Measurements from ENCODE around the gene FADS2. TPM values are rescaled to one million over a fixed set of nuclear protein-coding genes. Genes with fewer than 3 reads are reported as not detected.
"Not testable (repeated sequence)": the region's sequence is repeated elsewhere in the genome, so short reads cannot be mapped to it uniquely, and the experiment has no call there.

FADS2 gene
- total RNA-seq, 2 donors from 2014 or later = 5.1 to 10.2 TPM

DNA sequence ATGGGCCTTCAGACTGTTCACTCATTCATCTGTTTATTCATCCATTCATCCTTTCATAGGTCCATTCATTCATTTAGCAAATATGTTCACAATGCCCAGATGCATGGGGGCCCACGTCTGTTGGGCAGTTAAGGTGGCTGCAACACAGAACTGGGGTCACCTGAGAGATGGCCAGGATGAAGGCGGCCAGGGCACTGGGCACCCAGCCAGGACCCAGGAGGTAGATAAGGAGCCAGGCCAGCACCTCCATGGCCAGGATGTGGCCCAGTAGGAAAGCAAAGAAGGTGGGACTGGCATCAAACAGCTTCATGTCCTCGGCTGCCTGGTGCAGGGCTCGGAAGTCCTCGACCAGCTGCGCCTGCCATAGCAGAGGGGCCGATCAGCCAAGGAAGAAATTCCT, 51.1 kb downstream of the FADS2 start:
- H3K9me3 ChIP-seq = no peaks in the 10 kb centered on the region
- H3K4me3 ChIP-seq = no peak overlapping the region
- TF ChIP-seq, protein P1, sequence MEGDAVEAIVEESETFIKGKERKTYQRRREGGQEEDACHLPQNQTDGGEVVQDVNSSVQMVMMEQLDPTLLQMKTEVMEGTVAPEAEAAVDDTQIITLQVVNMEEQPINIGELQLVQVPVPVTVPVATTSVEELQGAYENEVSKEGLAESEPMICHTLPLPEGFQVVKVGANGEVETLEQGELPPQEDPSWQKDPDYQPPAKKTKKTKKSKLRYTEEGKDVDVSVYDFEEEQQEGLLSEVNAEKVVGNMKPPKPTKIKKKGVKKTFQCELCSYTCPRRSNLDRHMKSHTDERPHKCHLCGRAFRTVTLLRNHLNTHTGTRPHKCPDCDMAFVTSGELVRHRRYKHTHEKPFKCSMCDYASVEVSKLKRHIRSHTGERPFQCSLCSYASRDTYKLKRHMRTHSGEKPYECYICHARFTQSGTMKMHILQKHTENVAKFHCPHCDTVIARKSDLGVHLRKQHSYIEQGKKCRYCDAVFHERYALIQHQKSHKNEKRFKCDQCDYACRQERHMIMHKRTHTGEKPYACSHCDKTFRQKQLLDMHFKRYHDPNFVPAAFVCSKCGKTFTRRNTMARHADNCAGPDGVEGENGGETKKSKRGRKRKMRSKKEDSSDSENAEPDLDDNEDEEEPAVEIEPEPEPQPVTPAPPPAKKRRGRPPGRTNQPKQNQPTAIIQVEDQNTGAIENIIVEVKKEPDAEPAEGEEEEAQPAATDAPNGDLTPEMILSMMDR (IDR thresholded peaks at IDR 0.05) = no peak
- H3K27ac ChIP-seq = no peak overlapping the region
- H3K36me3 ChIP-seq = peaks cover 50% of the 10 kb centered on the region
- peaks cover 0 to 21% of the 10 kb centered on the region in 2 donors for H3K4me1 ChIP-seq
- H3K27me3 ChIP-seq = no peaks in the 10 kb centered on the region
- DNase-seq (ENCODE audit: low spot score) = no peak

GRCh38 chr11:61880031-61880430, 51.9 kb downstream of the FADS2 start:
- Histone ChIP-seq H3K27ac (no peak overlapping the region), H3K27me3 (no peaks in the 10 kb centered on the region), H3K9me3 (no peaks in the 10 kb centered on the region), H3K4me1 (peaks cover 0 to 22% of the 10 kb centered on the region in 2 donors), H3K36me3 (peaks cover 50% of the 10 kb centered on the region), H3K4me3 (no peak overlapping the region)
- no peak for DNase-seq (ENCODE audit: low spot score)
- TF ChIP-seq, protein P1 (IDR thresholded peaks at IDR 0.05) = no peak

DNA sequence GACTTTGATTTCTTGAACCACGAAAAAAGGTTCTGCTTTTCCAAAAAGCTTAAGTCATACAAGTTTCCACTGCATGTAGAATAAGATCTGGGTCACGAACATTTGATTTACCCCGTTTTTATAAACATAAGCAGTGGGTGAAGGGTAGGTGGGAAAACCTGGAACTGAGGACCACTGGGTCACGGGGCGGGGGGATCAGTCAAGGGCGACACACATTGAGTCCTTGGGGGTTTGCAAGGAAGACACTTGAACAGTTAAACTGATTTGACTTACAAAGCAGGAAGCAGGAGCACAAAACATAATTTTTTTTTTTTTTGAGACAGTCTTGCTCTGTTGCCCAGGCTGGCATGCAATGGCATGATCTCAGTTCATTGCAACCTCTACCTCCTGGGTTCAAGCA, 52.4 kb downstream of the FADS2 start:
- Histone ChIP-seq H3K27ac (peak overlapping the region in 1 of 2 donors; percentile 16), H3K4me1 (peaks cover 0 to 26% of the 10 kb centered on the region in 2 donors), H3K27me3 (no peaks in the 10 kb centered on the region), H3K36me3 (peaks cover 49% of the 10 kb centered on the region), H3K4me3 (no peak overlapping the region), H3K9me3 (no peaks in the 10 kb centered on the region)
- no peak for DNase-seq (ENCODE audit: low spot score)
- TF ChIP-seq, protein P1 (IDR thresholded peaks at IDR 0.05) = no peak

DNA sequence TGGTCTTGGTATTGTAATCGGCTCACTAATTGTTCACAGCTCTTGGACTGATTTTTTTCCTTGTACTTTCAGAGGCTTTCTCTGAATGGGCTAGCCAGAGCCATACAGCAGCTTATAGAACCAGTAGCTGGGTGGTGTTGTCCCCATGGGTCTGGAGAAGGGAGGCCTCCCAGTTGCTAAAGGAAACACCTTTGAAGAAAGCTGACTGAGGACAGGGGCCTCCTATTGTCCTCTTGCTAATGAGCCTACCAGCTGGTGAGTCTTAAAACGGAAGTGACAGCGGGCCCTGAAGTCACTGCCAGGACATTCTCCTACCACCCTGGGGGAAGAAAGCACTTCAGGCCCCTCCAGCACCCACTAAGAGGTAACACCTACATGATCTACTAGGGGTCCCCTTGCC, 53.3 kb downstream of the FADS2 start:
- H3K4me1 ChIP-seq = peaks cover 0 to 35% of the 10 kb centered on the region in 2 donors
- no peak for DNase-seq (ENCODE audit: low spot score)
- H3K36me3 ChIP-seq = peaks cover 40% of the 10 kb centered on the region

DNA sequence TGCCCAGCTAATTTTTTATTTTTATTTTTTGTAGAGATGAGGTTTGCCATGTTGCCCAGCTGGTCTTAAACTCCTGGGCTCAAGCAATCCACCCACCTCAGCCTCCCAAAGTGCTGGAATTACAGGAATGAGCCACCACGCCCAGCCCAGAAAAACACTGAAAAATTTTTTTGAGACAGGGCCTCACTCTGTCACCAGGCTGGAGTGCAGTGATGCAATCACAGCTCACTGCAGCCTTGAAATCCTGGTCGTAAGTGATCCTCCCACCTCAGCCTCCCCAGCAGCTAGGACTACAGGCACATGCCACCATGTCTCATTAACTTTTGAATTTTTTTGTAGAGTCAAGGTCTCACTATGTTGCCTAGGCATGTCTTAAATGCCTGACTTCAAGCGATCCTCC, 54.2 kb downstream of the FADS2 start:
- not testable (repeated sequence) for H3K4me3 ChIP-seq; H3K27ac ChIP-seq; DNase-seq (ENCODE audit: low spot score); H3K27me3 ChIP-seq; H3K9me3 ChIP-seq
- peaks cover 0 to 42% of the 10 kb centered on the region in 2 donors for H3K4me1 ChIP-seq
- H3K36me3 ChIP-seq = peaks cover 31% of the 10 kb centered on the region

More for the DNA sequence above, 53.3 kb downstream of the FADS2 start:
- TF ChIP-seq, protein P1 (IDR thresholded peaks at IDR 0.05) = peak in 1 of 2 donors; percentile 24
- Histone ChIP-seq H3K27me3 (no peaks in the 10 kb centered on the region), H3K27ac (peak overlapping the region; percentile 49 to 54), H3K4me3 (no peak overlapping the region), H3K9me3 (no peaks in the 10 kb centered on the region)

DNA sequence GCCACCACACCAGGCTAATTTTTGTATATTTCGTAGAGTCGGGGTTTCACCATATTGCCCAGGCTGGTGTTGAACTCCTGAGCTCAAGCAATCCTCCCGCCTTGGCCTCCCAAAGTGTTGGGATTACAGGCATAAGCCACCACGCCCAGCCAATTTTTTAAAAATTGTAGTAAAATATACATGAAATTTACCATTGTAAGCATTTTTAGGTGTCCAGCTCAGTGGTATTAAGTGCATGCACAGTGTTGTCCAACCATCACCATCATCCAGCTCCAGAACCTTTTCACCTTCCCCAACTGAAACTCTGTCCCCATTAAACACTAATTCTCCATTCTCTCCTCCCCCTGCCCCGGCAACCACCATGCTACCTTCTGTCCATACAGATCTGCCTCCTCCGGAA, 54.8 kb downstream of the FADS2 start:
- no peaks in the 10 kb centered on the region for H3K27me3 ChIP-seq
- no peak for DNase-seq (ENCODE audit: low spot score)
- no peak overlapping the region for H3K27ac ChIP-seq
- no peak overlapping the region for H3K4me3 ChIP-seq
- peaks cover 26% of the 10 kb centered on the region for H3K36me3 ChIP-seq
- H3K9me3 ChIP-seq = no peaks in the 10 kb centered on the region
- TF ChIP-seq, protein P1 (IDR thresholded peaks at IDR 0.05) = no peak
- H3K4me1 ChIP-seq = peaks cover 0 to 48% of the 10 kb centered on the region in 2 donors

Data from right atrium auricular region (tissue), 2 donors.